Sigmoid colon (tissue), 4 donors: Measurements from ENCODE around the gene NF2.

Experiments
- CTCF ChIP-seq, 4 experiments: fragments of 450-650 bp in 3 of 4; fragments of 200-600 bp in 1 of 4; IDR thresholded peaks; one replicate each; pipeline ENCODE4 v1.5.1; 2016 to 2019; ENCODE audit warnings: antibody characterized with exemption in 4 of 4, mild to moderate bottlenecking in 3 of 4, moderate library complexity in 2 of 4
- EP300 ChIP-seq, 4 donors: sonication (generic); formaldehyde crosslinking; IDR thresholded peaks; one replicate each; pipeline ENCODE4 v1.6.1; 2017; ENCODE audit warnings: antibody characterized with exemption in 4 of 4
- POLR2A ChIP-seq, 2 donors: fragments of 450-650 bp; IDR thresholded peaks; one replicate each; pipeline ENCODE4 v1.6.1; 2016; ENCODE audit warnings: antibody characterized with exemption in 2 of 2, mild to moderate bottlenecking in 2 of 2, moderate library complexity in 2 of 2
- POLR2AphosphoS5 ChIP-seq, 4 donors: sonication (generic); formaldehyde crosslinking; IDR thresholded peaks; one replicate each; pipeline ENCODE4 v1.6.1; 2017; ENCODE audit warnings: antibody characterized with exemption in 4 of 4

GRCh38 chr22:29720811-29721323, 117.4 kb downstream of the NF2 start:
- TF ChIP-seq CTCF (IDR thresholded peaks at IDR 0.05): no peak
- no peak for TF ChIP-seq EP300 (IDR thresholded peaks at IDR 0.05)
- no peak for TF ChIP-seq POLR2A (IDR thresholded peaks at IDR 0.05)
- no peak for TF ChIP-seq POLR2AphosphoS5 (IDR thresholded peaks at IDR 0.05)
